ENCODE results near the gene SEMA3B. TPM values are rescaled to one million over a fixed set of nuclear protein-coding genes. Genes with fewer than 3 reads are reported as not detected.

SEMA3B gene
- total RNA-seq, 1 experiment from 2014 or later, result 6.4 TPM

DNA sequence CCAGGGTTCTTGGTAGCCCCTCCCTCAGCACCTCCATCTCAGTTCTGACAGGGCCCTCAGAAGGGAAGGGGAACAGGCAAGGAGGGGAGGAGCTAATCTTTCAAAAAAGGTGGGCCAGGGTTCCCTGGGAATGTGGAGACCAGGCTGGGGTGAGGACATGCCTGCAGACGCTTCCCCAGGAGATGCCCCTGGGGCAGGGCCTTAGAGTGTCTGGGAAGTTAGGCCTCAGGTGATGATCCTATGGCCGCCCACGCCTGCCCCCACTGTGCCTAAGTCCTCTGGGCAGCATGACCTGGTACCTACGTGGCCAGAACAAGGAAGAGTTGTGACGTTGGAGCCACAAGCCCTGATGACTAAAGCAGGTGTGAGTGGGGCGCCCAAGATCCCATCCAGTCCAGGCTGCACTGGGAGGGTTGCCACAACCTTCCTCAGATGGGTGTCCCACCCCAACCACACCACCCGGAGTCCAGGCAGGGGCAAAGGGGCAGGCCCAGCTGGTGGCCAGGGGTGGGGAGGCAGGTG lies 3.9 kb upstream of the SEMA3B start:
- Mint-ChIP-seq H3K4me3 (peak overlapping the region; percentile 24 to 61; a peak in 4 of 5 replicates), H3K36me3 (ENCODE audit: insufficient read depth in 1 of 3, low read depth in 3 of 3) (no peaks in the 10 kb centered on the region), H3K9me3 (no peaks in the 10 kb centered on the region), H3K4me1 (peaks cover 48 to 71% of the 10 kb centered on the region in 2 experiments), H3K27me3 (ENCODE audit: low read depth) (peaks cover 3% of the 10 kb centered on the region; the same call in 1 of the 2 replicates), H3K27ac (peak overlapping the region; percentile 93 to 97 (median 97); a peak in 6 of 7 replicates)
- H2BK20ac ChIP-seq (ENCODE audit: low read depth, low read length, poor library complexity, severe bottlenecking), result no peak overlapping the region
- TF ChIP-seq, protein P1, sequence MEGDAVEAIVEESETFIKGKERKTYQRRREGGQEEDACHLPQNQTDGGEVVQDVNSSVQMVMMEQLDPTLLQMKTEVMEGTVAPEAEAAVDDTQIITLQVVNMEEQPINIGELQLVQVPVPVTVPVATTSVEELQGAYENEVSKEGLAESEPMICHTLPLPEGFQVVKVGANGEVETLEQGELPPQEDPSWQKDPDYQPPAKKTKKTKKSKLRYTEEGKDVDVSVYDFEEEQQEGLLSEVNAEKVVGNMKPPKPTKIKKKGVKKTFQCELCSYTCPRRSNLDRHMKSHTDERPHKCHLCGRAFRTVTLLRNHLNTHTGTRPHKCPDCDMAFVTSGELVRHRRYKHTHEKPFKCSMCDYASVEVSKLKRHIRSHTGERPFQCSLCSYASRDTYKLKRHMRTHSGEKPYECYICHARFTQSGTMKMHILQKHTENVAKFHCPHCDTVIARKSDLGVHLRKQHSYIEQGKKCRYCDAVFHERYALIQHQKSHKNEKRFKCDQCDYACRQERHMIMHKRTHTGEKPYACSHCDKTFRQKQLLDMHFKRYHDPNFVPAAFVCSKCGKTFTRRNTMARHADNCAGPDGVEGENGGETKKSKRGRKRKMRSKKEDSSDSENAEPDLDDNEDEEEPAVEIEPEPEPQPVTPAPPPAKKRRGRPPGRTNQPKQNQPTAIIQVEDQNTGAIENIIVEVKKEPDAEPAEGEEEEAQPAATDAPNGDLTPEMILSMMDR (conservative IDR thresholded peaks at IDR 0.05), result no peak
- no peak overlapping the region for H4K5ac ChIP-seq (ENCODE audit: insufficient read length, low read depth, low read length)
- no peak overlapping the region for H3K27ac ChIP-seq (ENCODE audit: insufficient read length, low read depth, low read length)
- peak overlapping the region; percentile 55 for H2BK12ac ChIP-seq (ENCODE audit: insufficient read length, low read depth, low read length)
- H2AK5ac ChIP-seq (ENCODE audit: insufficient read length, low read length), result no peak overlapping the region
- no peaks in the 10 kb centered on the region for H3K79me1 ChIP-seq (ENCODE audit: insufficient read depth, low read depth, low read length, poor library complexity, severe bottlenecking)
- no peak overlapping the region for H3K56ac ChIP-seq (ENCODE audit: insufficient read length, low read depth, low read length)
- H3K4me1 ChIP-seq (ENCODE audit: insufficient read depth, low read length), result peaks cover 5% of the 10 kb centered on the region; the same call in 1 of the 2 replicates
- H4K91ac ChIP-seq (ENCODE audit: insufficient read length, low read depth, low read length), result no peak overlapping the region
- no peaks in the 10 kb centered on the region for H3K79me2 ChIP-seq (ENCODE audit: insufficient read depth, low read length)
- peak overlapping the region; percentile 55 for H3K14ac ChIP-seq (ENCODE audit: insufficient read depth, low read length)
- H3K27me3 ChIP-seq (ENCODE audit: insufficient read depth, low read length), result no peaks in the 10 kb centered on the region
- DNase-seq, result no peak
- H3T11ph ChIP-seq (ENCODE audit: low read length), result no peak overlapping the region
- H2BK5ac ChIP-seq (ENCODE audit: insufficient read length, low read length), result no peak overlapping the region
- H2BK120ac ChIP-seq (ENCODE audit: low read depth, low read length, poor library complexity, severe bottlenecking), result no peak overlapping the region
- H2BK15ac ChIP-seq (ENCODE audit: low read depth, low read length), result no peak overlapping the region
- no peak overlapping the region for H3K23ac ChIP-seq (ENCODE audit: insufficient read length, low read depth, low read length)
- no peak overlapping the region for H3K9ac ChIP-seq (ENCODE audit: extremely low read depth, insufficient read length, low read length)
- WGBS (ENCODE audit: extremely low coverage, insufficient read length, low lambda C conversion rate), result no CpG with 5 or more reads among the region's 7 CpGs
- H3K18ac ChIP-seq (ENCODE audit: insufficient read length, low read depth, low read length), result peak overlapping the region; percentile 55
- no peak overlapping the region for H4K8ac ChIP-seq (replicated peaks; ENCODE audit: insufficient read length, low read depth, low read length)
- H2AFZ ChIP-seq (ENCODE audit: low read length), result no peak overlapping the region
- no peaks in the 10 kb centered on the region for H3K9me3 ChIP-seq (ENCODE audit: control insufficient read depth, low read depth, low read length)
- H3K23me2 ChIP-seq (ENCODE audit: insufficient read length, low read depth, low read length, poor library complexity, severe bottlenecking), result no peaks in the 10 kb centered on the region
- H4K20me1 ChIP-seq (ENCODE audit: control insufficient read depth, insufficient read depth, insufficient read length), result no peaks in the 10 kb centered on the region
- no peak overlapping the region; the same call in 1 of the 2 replicates for H3K4ac ChIP-seq (ENCODE audit: low read depth, low read length)
- H3K4me2 ChIP-seq (ENCODE audit: insufficient read depth, insufficient read length, low read length), result no peak overlapping the region
